GM18508 (cell line): ENCODE data around the gene TMEM52.
"Not testable (repeated sequence)": the region's sequence is repeated elsewhere in the genome, so short reads cannot be mapped to it uniquely, and the experiment has no call there.

Source experiments
- ATAC-seq: cut with Tn5 transposase; IDR thresholded peaks from one replicate; pipeline ENCODE4 v1.9.1; 2021; ENCODE audit warnings: moderate number of reproducible peaks; ENCODE audit not compliant: insufficient read depth, unreplicated experiment

Gene TMEM52

DNA sequence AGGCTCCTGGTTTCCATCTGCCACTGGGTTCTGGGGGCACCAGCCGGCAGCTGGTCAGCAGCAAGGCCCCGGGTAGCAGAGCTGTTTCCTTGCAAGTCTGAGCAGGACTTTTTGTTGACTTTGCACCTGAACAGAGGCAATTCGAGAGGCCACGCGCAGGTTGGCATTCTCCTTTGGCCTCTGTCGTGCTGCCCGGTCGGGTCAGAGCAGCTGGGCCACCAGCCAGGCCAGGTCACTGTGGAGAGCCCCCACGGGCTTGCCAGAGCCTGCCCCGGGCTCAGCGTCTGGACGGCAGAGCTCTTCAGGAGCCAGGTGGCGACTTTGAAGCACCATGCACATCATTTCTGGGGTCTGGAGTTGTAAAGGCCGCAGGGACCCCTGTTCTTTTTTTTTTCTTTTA is 28.4 kb upstream of the TMEM52 start:
- ATAC-seq: no peak

DNA sequence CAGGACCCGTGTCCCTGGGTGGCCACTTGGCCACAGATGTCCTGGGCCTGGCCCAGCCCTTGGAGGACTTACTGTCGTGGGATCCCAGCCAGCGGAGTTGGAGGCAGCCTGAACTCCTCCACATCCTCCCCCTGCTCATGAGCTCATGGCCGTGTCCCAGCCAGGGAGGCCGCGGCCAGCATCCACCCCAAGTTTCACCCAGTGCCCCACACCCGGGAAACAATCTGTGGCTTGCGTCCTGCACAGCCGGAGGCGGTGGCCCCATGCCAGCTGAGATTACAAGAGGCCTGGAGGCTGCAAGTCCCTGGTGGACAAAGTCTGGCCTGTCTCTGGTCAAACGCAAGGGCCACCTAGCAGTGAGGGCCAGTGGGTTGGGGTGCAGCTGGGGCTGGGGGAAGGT is 27.5 kb upstream of the TMEM52 start:
- ATAC-seq: no peak

DNA sequence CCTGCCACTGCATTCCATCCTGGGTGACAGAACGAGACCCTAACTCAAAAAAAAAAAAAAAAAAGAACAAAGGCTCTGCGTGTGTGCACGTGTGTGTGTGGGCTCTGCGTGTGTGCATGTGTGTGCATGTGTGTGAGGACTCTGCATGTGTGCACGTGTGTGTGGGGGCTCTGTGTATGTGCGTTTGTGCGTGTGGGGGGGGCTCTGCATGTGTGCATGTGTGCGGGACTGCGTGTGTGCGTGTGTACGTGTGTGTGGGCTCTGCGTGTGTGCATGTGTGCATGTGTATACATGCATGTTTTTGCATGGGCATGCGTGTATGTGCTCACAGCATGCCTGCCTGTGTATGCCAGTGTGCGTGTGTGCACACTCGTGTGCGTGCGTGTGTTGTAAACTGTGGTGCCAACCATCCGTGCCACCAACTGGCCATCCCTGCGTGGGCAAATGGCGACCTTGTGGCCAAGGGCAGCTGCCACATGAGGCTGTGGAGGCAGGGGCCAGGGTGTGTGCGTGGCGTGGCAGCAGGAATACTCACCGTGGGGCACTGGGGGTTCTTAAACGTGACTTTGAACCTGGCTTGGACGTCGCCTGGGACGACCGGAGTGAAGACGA is 26.8 kb upstream of the TMEM52 start:
- no peak for ATAC-seq

DNA sequence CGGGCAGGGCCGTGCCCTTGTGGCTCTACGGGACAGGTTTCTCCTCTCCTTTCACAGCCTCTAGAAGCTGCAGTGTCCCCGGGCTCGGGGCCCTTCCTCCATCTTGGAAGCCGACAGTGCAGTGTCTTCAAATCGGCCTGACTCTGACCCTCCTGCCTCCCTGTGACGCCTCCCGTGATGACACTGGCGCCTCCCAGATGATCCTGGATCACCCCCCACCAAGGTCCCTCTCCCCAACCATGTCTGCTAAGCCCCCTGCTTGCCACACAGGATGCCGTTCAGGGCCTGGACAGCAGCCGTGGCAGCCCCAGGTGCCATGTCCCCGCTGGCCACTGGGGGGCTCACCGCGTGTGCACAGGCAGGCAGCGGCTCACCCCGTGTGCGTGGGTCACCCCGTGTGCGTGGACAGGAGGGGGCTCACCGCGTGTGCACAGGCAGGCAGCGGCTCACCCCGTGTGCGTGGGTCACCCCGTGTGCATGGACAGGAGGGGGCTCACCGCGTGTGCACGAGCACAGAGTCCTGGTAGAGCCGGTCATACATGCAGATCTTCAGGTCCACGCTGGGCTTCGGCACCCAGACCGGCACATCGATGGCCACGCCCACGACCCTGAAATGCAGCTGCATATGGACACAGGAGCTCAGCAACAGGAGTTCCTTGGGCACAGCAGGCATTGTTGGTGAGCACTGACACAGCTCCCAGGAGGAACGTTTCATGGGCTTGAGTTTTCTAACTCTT is 24.9 kb upstream of the TMEM52 start:
- no peak for ATAC-seq

DNA sequence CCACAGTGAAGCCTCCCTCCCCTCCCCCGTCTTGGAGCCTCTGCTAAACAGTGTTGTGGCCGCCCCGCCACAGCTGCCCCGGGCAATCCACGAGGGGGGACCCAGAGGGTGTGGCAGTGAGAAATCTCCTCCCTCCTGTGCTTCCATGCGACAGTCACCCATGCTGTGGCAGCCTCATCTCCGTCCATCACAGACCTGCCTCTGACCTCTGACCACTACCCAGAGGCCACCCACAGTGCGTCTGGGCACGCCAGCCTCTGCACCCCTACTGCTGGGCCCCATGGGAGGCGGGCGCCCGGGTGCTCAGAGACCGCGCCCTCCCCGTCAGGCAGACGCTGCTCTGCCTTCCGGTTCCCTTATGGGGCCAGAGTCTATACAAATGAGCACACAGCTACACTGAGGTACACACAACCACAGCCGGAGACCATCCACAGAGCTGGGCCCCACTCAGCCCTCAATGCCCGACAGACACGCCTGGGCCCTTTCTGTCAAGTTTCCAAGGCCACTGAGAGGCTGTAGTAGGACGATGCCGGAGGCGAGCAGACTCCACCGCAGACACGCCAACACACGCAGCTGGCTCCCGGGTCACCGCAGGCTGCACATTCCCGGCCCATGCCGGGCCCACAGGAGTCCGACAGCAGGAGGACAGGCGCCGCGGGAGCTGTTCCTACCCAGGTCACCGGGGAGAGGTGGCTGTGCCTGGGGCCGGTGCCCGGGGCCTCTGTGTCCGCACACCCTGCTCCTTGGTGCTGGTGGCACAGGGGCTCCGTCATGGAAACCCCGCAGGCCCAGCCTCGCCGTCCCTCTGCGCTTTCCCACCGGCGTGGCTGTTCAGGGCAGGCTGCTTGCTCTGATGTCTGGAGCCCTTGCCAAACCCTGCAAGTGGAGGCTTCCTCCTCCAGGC is 23.9 kb upstream of the TMEM52 start:
- no peak for ATAC-seq

DNA sequence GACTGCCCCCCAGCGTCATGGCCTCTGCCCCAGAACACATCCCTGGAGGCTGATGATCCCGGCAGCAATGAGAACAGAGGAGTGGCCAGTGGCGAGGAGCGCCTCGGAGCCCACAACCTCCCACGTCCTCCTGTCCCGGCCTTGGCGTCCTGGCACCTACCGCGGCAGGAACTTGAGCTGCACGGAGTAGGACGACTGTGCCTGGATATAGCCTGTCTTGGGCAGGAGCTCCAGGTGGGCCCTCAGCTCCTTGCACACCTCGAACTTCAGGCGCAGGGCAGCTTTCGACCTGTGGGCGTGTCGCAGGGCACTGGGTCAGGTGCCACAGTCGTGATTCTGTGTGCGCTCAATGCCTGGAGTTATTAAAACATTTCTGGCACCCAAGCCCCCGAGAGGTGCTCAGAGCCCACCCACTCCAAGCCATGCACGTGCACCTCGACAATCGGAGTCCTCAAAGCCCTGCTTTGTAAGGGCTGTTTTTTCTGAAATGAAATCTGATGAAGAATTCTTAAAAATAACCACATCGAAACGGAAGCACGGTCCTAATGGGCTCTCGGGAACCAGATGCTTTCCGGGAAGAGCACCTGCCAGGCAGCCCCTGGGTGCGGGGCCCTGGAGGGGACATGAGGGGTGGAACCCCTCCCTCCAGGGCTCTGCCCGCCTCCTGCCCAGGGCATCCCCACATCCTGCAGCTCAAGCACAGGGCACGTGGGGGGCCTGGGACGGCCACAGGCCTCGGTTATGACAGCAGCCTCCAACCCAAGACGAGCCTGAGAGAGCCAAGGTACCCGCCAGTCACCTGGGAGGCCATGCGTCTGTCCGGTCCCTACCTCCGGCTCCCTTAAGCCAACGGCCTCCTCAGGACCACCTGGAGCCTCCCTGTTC is 23.0 kb upstream of the TMEM52 start:
- ATAC-seq: no peak

DNA sequence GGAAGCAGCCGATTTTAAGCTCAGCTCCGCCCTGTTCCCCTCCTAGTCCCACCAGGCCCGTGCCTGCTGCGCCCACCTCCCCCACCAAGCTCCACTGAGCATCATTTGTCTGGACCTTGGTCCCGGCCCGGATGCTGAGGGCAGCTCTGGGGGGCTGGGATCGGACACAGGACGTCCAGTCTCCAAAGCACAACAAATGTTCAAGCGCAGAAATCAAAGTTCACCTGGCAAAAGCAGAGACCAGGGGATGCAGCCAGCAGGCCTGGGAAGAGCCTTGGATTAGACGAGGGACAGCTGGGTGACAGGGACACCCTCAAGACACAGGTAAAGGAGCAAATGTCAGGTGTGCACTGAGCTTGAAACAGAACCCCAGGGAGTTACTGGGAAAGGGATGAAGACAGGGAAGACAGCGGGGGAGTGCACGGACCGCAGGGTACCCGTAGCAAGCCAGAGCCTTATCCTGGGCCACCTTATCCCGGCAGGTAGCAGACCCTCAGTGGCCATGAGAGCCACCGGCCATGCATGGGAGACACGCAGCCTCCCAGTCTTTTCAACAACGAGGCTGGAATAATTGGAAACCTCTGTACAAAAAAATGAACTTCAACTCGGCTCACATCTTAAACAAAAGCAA is 22.2 kb upstream of the TMEM52 start:
- no peak for ATAC-seq

DNA sequence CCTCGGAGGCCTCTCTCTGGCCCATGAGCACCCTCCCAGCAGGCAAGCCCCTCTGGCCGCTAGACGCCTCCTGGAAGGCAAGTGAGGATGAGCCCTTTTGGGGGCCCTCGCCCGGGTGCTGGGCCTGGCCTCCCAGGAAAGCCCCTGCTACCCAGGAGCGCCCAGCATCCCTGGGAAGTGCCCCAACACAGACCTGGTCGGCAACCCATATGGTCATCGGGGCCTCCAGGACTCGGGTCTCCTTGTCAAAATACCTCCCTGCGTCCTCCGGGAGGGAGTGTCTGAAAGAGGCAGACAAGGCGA is 21.0 kb upstream of the TMEM52 start:
- no peak for ATAC-seq

DNA sequence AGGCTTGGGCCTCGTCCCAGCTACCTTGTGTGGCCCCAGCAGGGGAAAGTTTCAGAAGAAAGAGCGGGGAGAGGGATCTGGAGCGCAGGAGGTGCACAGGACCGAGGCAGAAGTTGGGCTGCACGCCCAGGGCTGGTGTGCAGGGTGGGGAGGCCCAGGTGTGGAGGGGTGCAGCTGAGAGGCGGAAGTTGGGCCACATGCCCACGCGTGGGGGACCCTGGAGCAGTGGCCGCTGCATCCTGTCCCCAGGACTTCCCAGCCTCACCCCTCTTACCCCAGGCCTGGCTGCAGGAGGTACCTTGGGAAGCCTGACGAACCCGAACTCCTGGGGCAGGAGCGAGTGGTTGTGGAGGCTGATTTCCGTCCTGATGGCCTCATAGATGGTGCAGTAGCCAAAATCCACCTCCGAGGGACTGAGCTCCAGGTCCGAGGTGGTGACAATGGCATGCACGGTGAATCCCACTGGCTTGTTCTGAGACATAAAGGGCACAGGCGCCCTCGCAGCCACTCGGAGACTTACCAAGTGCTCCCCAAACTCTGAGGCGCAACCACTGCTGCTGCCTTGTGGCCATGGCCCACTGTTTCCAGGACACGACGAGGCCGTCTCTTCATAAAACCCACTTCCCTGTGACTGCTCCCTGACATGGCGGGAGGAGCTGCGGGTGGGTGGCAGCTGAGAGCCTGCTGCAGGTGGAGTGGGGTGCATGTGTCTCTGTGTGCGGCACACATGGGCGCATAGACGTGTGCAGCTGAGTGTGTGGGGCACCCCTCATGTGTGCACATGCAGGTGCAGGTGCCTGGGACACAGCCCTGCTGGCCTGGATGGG is 20.4 kb upstream of the TMEM52 start:
- ATAC-seq: no peak

DNA sequence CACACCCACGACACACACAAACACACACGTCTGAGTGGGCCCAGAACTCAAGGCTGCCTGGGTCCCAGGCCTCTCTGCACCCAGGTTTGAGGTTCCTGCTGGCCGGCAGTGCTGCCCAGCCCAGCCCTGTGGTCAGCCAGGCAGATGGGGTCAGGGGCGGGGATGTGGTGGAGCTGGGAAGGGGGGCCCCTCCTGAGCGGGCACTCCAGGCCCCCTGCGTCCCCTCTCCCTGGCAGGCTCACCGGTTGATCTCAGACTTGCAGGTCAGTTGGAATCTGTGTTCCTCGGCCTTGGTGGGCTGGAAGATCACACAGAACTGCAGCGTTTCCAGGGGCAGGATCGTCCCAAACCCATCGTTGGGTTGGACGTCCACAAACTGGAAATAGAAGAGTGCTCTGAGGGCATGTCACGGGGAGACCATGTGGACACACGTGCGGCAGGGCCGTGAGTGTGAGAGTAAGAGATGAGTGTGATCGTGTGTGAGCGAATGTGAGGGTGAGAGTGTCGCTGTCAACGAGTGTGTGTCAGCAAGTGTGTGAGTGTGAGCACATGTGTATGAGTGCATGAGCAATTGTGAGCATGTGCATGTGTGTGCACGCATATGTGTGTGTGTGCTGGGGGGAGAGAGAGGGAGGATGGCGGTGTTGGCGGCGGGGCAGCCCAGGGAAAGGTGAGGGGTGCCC is 19.7 kb upstream of the TMEM52 start:
- ATAC-seq: no peak

DNA sequence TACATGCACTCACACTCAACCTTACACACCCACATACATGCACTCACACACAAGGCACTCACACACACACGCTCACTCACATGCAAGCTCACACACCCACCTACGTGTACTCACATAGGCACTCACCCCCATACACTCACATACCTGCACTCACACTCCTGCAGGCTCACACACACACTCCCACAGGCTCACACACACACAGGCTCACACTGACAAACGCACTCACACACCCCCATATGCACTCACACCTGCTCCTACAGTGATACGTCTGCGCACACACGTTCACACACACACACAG is 19.1 kb upstream of the TMEM52 start:
- no peak for ATAC-seq

DNA sequence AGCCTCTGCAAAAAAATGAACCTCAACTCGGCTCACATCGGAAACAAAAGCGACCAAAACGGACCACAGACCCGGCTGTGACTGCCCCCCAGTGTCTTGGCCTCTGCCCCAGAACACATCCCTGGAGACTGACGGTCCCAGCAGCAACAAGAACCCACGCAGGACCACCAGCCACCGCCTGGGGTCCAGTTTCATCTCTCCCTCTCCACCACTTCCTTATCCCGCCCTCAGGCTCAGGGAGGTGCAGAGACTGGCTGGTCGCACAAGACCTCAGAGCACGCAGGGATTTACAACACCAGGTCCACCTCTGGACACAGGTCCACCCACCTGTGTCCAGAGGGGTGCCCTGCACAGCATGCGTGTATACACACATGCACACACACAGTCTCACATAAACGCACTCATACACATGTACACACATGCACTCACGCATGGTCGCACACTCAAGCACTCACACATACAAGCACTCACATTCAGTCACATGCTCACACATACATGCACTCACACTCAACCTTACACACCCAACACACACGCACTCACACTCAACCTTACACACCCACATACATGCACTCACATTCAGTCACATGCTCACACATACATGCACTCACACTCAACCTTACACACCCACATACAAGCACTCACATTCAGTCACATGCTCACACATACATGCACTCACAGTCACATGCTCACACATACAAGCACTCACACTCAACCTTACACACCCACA is 18.6 kb upstream of the TMEM52 start:
- no peak for ATAC-seq

DNA sequence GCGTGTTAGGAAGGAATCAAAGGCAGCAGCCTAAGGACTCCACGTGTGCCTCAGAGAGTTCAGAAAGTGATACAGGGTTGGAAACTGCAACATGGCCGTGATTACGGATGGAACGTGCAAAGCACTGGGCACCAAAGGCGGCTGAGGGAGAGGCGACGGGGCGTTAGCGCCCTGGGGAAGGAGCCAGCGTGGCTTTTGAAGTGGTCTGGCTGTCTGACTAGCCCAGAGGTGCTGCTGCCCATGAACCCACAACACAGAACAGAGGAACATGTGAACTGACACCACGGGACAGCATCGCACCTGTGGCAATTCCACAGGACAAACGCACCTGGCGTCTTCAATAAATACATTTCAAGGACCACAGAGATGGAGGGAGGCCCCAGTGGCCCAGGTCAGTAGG is 18.0 kb upstream of the TMEM52 start:
- no peak for ATAC-seq

DNA sequence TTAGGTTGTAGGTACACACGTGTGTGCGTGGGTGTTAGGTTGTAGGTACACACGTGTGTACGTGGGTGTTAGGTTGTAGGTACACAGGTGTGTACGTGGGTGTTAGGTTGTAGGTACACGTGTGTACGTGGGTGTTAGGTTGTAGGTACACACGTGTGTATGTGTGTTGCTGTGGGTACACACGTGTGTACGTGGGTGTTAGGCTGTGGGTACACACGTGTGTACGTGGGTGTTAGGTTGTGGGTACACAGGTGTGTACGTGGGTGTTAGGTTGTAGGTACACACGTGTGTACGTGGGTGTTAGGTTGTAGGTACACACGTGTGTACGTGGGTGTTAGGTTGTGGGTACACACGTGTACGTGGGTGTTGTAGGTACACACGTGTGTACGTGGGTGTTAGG is 15.8 kb upstream of the TMEM52 start:
- ATAC-seq: not testable (repeated sequence)

DNA sequence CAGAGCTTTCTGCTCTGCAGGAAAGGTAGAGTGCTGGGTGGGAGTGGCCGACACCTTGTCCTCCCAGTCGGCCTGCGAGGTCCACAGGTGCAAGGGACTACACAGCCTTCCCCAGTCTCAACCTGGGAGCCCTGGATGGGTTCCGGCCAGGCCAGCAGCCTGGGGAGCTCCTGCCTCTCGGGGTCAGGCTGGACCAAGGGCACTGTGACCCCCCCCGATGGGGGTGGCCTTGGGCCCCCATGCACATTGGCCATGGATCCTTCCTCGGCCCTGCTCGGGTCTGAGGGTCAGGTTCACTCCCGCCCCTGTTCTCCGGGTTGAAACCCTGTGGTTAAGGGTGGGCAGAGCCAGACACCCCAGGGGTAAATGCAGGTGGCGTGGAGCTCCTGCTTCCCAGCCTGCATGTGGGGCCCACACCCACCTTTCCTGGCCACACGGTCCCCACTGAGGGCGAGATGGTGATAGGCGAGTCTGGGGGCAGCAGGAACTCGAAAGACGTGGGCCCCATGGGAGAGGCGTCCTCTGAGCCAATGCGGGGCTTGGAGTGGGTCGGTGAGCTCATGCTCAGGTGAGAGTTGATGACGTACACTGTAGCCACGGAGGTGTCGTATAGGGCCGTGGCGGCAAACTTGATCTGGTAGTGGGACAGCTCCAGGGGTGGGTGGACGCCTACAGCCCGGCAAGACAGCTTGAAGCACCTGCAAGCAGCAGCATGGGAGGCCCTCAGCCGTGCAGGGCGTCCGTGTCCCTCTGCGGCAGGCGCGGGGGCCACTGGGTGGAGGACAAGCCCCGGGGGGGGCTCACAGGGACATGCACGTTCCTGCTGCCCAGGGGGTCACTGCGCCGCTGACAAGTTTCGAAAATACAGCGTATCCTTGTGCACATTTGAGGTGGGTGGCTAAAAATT is 10.8 kb upstream of the TMEM52 start:
- no peak for ATAC-seq

DNA sequence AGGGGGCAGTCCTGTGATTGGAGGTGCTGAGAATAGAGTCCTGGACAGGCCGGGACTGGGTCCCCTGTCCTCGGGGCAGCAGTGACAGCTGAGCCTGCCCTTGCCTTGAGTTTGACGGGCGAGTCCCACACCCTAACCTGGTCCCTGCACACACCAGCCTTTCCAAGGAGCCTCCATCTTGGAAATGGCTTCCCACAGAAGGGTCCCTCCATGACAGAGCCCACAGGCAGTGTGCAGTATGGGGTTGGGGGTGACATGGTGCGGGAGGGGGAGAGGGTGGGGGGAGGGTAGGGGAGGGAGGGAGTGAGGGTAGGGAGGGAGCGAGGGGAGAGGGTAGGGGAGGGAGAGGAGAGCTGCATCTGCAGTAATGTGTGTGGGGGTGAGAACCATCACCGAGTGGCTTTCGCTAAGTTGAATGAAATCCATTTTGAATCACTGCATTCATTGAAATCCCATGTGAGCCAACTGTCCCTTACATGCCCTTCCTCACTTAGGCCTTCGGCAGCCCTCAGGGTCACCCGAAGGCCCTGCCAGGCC is 10.1 kb upstream of the TMEM52 start:
- ATAC-seq: no peak
